ENCODE data around the gene CYRIA.

GRCh38 chr2:16628314-16628713, 37.3 kb downstream of the CYRIA start:
- TF ChIP-seq EZH2 (IDR thresholded peaks at IDR 0.05; ENCODE audit: borderline replicate concordance, low read depth, low read length, poor library complexity, severe bottlenecking) (no peak), CTCF (conservative IDR thresholded peaks at IDR 0.05; ENCODE audit: low read depth, low read length) (no peak)
